GM21423 (cell line): ENCODE results near the gene DBNDD1.

ENCODE experiments used
- ATAC-seq: cut with Tn5 transposase; IDR thresholded peaks from one replicate; pipeline ENCODE4 v1.9.1; 2021; ENCODE audit warnings: mild to moderate bottlenecking, moderate library complexity; ENCODE audit not compliant: unreplicated experiment

The DBNDD1 gene

GRCh38 chr16:89965447-89966225 lies 53.6 kb downstream of the DBNDD1 start:
- ATAC-seq, result no peak

- ATAC-seq, result no peak
These were observed 55.1 kb downstream of the DBNDD1 start for GRCh38 chr16:89964201-89964600.

- no peak for ATAC-seq
These were observed 56.3 kb downstream of the DBNDD1 start for GRCh38 chr16:89962754-89963498.

- no peak for ATAC-seq
These were observed 57.3 kb downstream of the DBNDD1 start for GRCh38 chr16:89961920-89962319.

DNA sequence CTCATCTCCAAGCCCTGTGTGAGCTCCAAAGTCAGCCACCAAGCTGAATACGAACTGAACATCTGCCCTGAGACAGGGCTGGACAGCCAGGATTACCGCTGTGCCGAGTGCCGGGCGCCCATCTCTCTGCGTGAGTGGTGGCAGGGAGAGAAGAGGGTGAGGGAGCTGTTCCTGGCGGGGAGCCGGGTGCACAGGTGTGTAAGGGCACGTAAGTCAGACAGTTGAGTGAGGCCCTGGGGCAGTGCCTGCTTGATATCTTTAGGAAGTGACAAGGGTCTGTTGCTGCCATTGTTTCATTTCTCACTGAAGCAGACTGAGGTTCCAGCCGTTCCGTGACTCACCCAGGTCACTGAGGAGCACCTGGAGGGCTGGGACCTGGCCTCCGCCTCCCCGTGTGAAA lies 58.3 kb downstream of the DBNDD1 start:
- ATAC-seq, result no peak

DNA sequence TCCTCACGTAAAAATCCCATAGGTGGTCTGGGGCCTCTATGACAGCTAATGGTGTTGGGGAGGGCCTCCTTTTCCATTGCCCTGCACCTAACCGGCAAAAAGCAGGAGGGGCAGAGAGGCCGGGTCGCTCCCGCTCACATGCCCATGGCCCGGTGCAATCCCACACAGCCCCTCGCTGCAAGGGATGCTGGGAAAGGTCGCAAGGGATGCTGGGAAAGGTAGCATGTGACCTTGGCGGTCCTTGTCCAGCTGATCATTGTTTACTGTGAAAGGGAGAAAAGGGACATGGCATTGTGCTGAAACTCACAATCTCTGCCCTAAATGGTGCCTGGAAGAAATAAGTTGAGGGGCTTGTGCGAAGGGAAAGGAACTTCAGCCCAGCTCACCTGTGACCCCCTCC lies 60.7 kb downstream of the DBNDD1 start:
- ATAC-seq, result no peak

DNA sequence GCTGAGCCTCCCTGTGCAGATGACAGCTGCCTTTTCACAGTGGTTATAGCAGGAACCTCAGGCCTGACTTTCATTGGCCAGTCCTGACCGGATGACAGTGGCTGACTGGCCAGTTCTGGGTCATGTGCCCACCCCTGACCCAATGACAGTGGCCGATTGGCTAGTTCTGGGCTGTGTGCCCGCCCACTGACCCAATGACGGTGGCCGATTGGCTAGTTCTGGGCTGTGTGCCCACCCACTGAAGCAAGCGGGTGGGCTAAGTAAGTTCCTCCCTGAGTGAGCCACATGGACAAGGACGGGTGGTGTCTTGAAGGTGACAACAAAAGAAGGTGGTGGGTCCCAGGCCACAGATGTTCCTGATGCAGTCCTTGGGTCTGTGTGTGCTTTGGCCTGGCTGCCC lies 61.2 kb downstream of the DBNDD1 start:
- no peak for ATAC-seq

DNA sequence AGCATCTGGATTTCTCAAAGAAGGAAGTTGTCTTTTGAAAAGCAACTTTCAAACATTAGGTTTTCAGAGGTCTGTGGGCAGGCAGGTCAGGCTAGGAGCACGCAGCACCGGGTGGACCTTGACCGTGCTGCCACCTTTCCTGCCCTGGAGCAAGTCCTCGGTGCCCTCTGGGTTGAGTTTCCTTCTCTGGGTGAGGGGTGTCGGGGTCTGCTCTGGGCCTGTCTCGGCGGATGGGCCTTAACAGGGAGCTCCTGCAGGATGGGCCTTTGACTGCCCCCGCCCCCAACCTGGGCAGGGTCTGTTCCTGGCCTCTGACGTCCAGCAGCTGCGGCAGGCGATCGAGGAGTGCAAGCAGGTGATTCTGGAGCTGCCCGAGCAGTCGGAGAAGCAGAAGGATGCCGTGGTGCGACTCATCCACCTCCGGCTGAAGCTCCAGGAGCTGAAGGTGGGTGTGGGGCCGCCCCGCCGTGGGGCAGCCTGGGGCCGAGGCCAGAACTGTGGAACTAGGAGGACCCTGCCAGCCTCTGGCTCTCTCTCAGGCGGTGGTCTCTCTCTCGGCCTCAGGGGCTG lies 62.0 kb downstream of the DBNDD1 start:
- ATAC-seq, result no peak

- ATAC-seq, result no peak
These were observed 62.6 kb downstream of the DBNDD1 start for GRCh38 chr16:89956505-89957215.

DNA sequence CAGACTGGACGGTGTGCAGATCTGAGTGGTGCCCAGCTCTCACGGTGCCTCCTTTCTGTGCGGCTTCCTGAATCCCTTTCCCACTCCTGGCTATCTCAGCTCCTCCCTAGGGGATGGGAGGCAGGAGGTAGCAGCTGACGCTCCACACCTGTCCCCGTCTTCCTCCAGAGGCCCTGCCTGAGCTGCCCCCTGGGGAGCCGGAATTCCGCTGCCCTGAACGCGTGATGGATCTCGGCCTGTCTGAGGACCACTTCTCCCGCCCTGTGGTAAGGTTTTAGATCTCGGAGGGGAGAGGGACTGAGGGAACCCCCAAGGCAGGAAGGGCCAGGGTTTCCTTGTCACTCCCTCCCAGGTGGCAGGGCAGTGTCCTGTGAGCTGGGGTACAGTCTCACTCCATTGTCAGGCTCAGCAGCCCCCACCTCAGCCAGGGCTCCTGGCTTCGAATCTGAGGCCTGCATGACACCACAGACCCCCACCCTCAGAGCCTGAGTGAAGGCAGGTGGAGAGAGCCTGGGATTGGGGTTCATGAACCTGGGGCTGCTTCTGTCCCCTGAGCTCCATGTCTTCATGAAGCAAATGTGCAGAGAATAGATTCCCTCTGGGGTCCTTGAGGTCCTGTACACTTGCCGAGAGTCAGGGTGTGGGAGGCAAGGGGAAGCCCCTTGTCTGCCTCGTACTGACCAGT lies 64.1 kb downstream of the DBNDD1 start:
- no peak for ATAC-seq
